ENCODE measurements around the gene DENND5A.
A peak's percentile ranks its signal among the peaks of the same experiment; 100 is the strongest.
"Not testable (repeated sequence)": the region's sequence is repeated elsewhere in the genome, so short reads cannot be mapped to it uniquely, and the experiment has no call there.

DENND5A gene

GRCh38 chr11:9264316-9265210 is 587 bp downstream of the DENND5A start:
- DNase-seq = peak; percentile 70

DNA sequence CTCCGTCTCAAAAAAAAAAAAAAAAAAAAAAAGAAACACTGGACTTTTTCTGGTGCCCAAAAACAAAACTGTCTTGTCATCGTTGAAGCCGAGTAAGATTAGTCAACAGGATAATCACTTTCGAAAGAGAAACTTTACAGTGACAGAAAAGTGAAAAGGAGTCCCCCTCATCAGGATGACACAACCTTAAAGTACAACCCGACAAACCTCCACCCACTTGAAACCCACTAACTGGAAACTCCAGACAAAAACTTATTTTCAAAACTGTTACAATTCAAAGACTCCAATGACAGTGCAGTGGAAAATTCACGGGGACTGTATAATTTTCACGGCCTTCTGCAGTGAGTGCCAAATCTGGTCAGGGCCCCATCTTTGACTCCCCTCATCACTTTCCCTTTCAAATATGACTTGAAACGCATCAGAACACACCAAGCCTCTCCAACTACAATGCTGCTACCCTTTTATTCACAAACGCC is 1.3 kb downstream of the DENND5A start:
- no peak for DNase-seq

GRCh38 chr11:9260838-9261146 is 4.4 kb downstream of the DENND5A start:
- not testable (repeated sequence) for DNase-seq

DNA sequence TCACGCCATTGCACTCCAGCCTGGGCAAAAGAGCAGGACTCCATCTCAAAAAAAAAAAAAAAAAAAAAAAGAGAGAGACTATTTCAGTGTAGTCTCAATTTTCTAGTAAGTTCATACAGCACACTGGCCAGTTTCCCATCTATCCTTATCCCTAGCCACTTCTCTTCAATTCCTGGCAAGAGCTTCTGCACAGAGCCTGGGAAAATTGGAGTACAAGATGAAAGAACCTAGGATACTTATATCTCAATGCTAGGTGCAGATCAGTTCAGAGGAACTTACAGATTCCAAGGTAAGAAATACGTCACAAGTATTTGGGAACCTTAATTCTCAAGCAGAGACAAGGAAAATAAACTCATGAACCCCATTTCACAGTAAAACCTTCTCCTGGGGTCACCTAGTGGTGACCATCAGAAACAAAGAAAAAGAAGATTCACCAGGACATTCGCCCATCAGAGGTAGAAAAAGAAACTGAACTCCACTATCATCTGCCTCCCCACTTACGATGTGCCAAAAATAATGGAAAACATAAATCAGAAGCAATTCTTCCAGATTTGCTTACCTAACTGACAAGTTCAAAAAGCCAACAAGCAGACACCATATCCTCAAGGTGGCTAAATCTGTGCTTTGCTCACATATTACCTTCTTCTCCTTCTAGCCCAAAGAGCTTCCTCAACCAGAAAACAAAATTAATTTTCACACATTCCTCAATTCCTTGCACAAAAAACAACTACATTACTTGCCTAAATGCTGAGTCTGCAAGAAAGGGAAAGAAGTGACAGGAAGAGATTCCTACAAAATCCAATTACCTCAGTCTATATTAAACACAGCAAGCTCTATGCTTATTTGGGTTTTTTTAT is 4.9 kb downstream of the DENND5A start:
- DNase-seq = no peak

GRCh38 chr11:9258279-9258678 is 6.9 kb downstream of the DENND5A start:
- not testable (repeated sequence) for DNase-seq

- DNase-seq = no peak
Measured at GRCh38 chr11:9254416-9254815, 10.7 kb downstream of the DENND5A start.

- no peak for DNase-seq
Measured at GRCh38 chr11:9253086-9253485, 12.1 kb downstream of the DENND5A start.

- no peak for DNase-seq
Measured at GRCh38 chr11:9251311-9251710, 13.8 kb downstream of the DENND5A start.

DNA sequence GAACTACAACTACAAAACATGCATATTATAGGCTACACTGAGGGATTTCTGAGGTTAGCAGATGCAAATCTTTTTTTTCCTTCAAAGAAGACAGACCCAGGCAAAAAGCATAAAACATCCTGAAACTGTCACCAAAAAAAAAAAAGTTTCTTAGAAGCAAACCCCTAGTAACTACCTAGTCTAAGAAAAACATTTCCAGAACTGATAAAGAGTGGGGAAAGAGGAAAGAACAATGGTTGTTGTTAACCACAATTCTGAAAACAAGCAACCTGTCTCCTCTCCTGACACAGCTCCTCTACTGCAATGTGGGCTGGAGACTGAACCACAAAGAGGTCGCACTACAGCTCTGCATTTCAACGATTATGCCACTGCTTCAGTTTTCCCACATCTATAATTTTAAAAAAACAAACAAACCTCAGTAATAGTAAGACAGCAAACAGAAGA is 15.0 kb downstream of the DENND5A start:
- DNase-seq = no peak

DNA sequence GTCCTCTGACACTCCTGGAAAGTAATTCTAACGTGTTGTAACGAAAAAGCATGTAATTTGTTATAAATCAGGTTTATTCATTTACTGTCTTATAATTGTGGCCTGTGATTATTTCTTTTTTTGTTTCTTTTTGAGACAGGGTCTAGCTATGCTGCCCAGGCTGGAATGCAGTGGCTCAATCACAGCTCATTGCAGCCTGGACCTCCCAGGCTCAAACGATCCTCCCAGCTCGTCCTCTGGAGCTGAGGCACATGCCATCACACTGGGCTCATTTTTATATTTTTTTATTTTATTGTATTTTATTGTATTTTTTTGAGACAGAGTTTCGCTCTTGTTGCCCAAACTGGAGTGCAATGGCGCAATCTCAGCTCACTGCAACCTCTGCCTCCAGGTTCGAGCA is 15.9 kb downstream of the DENND5A start:
- DNase-seq = no peak

- DNase-seq = no peak
Measured at GRCh38 chr11:9247863-9248262, 17.3 kb downstream of the DENND5A start.

DNA sequence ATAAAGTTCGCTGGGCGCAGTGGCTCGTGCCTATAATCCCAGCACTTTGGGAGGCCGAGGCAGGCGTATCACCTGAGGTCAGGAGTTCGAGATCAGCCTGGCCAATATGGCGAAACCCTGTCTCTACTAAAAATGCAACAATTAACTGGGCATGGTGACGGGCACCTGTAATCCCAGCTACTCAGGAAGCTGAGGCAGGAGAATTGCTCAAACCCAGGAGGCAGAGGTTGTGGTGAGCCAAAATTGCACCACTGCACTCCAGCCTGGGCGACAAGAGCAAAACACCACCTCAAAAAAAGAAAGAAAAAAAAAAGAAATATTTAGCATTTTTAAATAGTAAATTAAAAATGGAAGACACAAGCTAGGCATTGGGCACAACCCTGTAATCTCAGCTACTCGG is 28.9 kb downstream of the DENND5A start:
- DNase-seq = not testable (repeated sequence)

DNA sequence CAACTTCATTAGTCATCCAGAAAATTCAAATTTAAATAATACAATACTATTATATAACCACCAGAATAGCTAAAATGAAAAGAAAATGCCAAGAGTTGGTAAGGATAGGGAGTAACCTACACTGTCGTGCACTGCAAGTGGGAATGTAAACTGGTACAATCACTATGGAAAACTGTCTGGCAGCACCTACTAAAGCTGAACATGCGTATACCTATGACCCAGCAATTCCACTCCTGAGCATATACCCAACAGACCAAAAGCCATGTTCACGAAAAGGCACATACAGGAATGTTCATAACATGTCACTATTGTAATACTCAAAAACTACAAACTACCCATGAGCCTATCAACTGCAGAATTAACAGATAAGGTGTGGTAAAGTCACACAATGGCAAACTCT is 32.7 kb downstream of the DENND5A start:
- DNase-seq = no peak

GRCh38 chr11:9231848-9232177 is 33.3 kb downstream of the DENND5A start:
- no peak for DNase-seq

GRCh38 chr11:9230296-9230695 is 34.9 kb downstream of the DENND5A start:
- DNase-seq = no peak

GRCh38 chr11:9228091-9228490 is 37.1 kb downstream of the DENND5A start:
- no peak for DNase-seq

DNA sequence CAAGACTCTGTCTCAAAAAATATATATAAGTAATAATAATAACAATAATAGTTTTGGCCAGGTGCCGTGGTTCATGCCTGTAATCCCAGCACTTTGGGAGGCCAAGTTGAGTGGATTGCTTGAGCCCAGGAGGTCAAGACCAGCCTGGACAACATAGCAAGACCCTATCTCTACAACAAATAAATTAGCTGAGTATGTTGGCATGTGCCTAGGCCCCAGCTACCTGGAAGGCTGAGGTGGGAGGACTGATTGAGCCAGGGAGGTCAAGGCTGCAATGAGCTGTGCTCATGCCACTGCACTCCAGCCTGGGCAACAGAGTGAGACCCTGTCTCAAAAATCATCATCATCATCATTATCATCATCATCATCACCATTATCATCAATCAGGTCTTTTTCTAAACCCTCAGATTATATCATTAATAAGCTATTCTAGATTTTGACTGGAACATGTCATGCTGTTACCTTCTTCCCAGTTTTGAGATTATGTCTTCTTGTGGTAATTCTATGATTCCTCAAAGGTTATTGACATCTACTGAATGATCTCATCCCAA is 39.3 kb downstream of the DENND5A start:
- no peak for DNase-seq

- no peak for DNase-seq
Measured at GRCh38 chr11:9222654-9223053, 42.5 kb downstream of the DENND5A start.

GRCh38 chr11:9220853-9221252 is 44.3 kb downstream of the DENND5A start:
- not testable (repeated sequence) for DNase-seq

GRCh38 chr11:9219572-9219971 is 45.6 kb downstream of the DENND5A start:
- DNase-seq = peak; percentile 15

GRCh38 chr11:9219115-9219514 is 46.0 kb downstream of the DENND5A start:
- no peak for DNase-seq

GRCh38 chr11:9214765-9215164 is 50.4 kb downstream of the DENND5A start:
- DNase-seq = no peak

DNA sequence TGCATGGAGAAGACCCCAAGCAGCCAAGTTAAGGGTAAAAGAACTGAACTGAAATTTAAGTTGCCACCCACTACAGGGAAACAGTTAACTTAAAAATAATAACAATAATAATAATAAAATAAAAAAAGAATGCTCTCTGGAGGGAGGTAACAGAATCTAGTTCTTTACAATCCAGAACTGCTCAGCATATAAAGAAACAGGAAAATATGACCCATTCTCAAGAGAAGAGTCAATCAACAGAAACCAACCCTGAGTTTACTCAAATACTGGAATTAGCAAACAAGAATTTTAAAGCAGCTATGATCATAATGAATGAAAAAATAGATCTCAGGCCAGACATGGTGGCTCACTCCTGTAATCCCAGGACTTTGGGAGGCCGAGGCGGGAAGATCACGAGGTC is 53.8 kb downstream of the DENND5A start:
- DNase-seq = no peak

- no peak for DNase-seq
Measured at GRCh38 chr11:9210922-9211320, 54.2 kb downstream of the DENND5A start.
